K562 (cell line): ENCODE data around the gene LUC7L. TPM values are rescaled to one million over a fixed set of nuclear protein-coding genes. Genes with fewer than 3 reads are reported as not detected.

Source experiments
- ARID1B ChIP-seq: fragments of 450-650 bp; IDR thresholded peaks from 2 replicates; pipeline ENCODE4 v1.6.1; 2016; ENCODE audit warnings: antibody characterized with exemption, mild to moderate bottlenecking, inconsistent platforms
- ATF1 ChIP-seq, 2 experiments: fragments of 450-650 bp in 1 of 2; IDR thresholded peaks; 2 replicates each; pipeline ENCODE4 v1.6.1; 2016; ENCODE audit warnings: missing compliant biosample characterization in 1 of 2, missing genetic modification characterization in 1 of 2
- BRD4 ChIP-seq: fragments of 200-600 bp; sonication (generic); IDR thresholded peaks from 2 replicates; pipeline ENCODE4 v1.6.1; 2017; ENCODE audit warnings: inconsistent platforms
- CBX2 ChIP-seq: fragments of 200-600 bp; sonication (generic); IDR thresholded peaks from one replicate; pipeline ENCODE4 v1.6.1; 2012; ENCODE audit warnings: mild to moderate bottlenecking, low read length, inconsistent platforms; ENCODE audit not compliant: insufficient read depth, poor library complexity, severe bottlenecking
- FOXP4 ChIP-seq: sonication (generic); formaldehyde crosslinking; IDR thresholded peaks from 2 replicates; pipeline ENCODE4 v1.8.0; 2022; ENCODE audit warnings: mild to moderate bottlenecking, missing genetic modification reagents, borderline replicate concordance
- KLF16 ChIP-seq: IDR thresholded peaks from 2 replicates; pipeline ENCODE4 v1.6.1; 2016; ENCODE audit warnings: antibody characterized with exemption
- L3MBTL2 ChIP-seq: fragments of 450-650 bp; IDR thresholded peaks from 2 replicates; pipeline ENCODE4 v1.6.1; 2016; ENCODE audit warnings: mild to moderate bottlenecking, moderate library complexity
- MCM2 ChIP-seq: fragments of 450-650 bp; IDR thresholded peaks from 2 replicates; pipeline ENCODE4 v1.6.1; 2017; ENCODE audit warnings: low read depth, mild to moderate bottlenecking
- NELFE ChIP-seq: IDR thresholded peaks from 2 replicates; pipeline ENCODE4 v1.6.1; 2011; ENCODE audit warnings: mild to moderate bottlenecking; ENCODE audit not compliant: insufficient read depth, insufficient read length
- NFIX ChIP-seq: fragments of 250-450 bp; sonication (Bioruptor Pico); IDR thresholded peaks from 2 replicates; pipeline ENCODE4 v1.4.0; 2020; ENCODE audit warnings: low read depth, mild to moderate bottlenecking, moderate library complexity
- PHTF2 ChIP-seq: fragments of 250-450 bp; sonication (Bioruptor Pico); IDR thresholded peaks from 2 replicates; pipeline ENCODE4 v1.5.0; 2021; ENCODE audit warnings: mild to moderate bottlenecking
- POLR2A ChIP-seq: fragments of 450-650 bp; conservative IDR thresholded peaks from 2 replicates; pipeline ENCODE4 v1.6.1; 2016
- PYGO2 ChIP-seq: fragments of 450-650 bp; IDR thresholded peaks from 2 replicates; pipeline ENCODE4 v1.6.1; 2016; ENCODE audit warnings: mild to moderate bottlenecking, missing genetic modification characterization, moderate library complexity, missing compliant biosample characterization
- SMAD2 ChIP-seq: fragments of 150-350 bp; IDR thresholded peaks from 2 replicates; pipeline ENCODE4 v1.6.1; 2014; ENCODE audit warnings: low read depth, mild to moderate bottlenecking, low read length
- SMARCA4 ChIP-seq: fragments of 450-650 bp; IDR thresholded peaks from 2 replicates; pipeline ENCODE4 v1.6.1; 2016
- SNIP1 ChIP-seq: fragments of 450-650 bp; IDR thresholded peaks from 2 replicates; pipeline ENCODE4 v1.7.1; 2017; ENCODE audit warnings: low read depth, mild to moderate bottlenecking
- SOX6 ChIP-seq: fragments of 450-650 bp; IDR thresholded peaks from 2 replicates; pipeline ENCODE4 v1.6.1; 2014; ENCODE audit warnings: mild to moderate bottlenecking
- STAT5A ChIP-seq: IDR thresholded peaks from 2 replicates; pipeline ENCODE4 v1.6.1; 2012; ENCODE audit warnings: low read length, inconsistent platforms, borderline replicate concordance
- THAP12 ChIP-seq: fragments of 250-450 bp; sonication (Bioruptor Pico); IDR thresholded peaks from 2 replicates; pipeline ENCODE4 v1.9.0; 2021; ENCODE audit warnings: mild to moderate bottlenecking, inconsistent platforms
- YBX1 ChIP-seq: fragments of 450-650 bp; IDR thresholded peaks from 2 replicates; pipeline ENCODE4 v1.7.1; 2016; ENCODE audit warnings: mild to moderate bottlenecking
- ZNF174 ChIP-seq: fragments of 250-450 bp; sonication (Bioruptor Pico); IDR thresholded peaks from 2 replicates; pipeline ENCODE4 v1.4.0; 2020; ENCODE audit warnings: mild to moderate bottlenecking
- ZNF41 ChIP-seq: fragments of 250-450 bp; sonication (Bioruptor Pico); conservative IDR thresholded peaks from 2 replicates; pipeline ENCODE4 v1.4.0; 2020; ENCODE audit warnings: mild to moderate bottlenecking
- ZNF436 ChIP-seq: fragments of 250-450, 450-650 bp; sonication (Bioruptor Pico); formaldehyde crosslinking; IDR thresholded peaks from 2 replicates; pipeline ENCODE4 v1.7.0; 2020; ENCODE audit warnings: mild to moderate bottlenecking
- ZNF507 ChIP-seq: conservative IDR thresholded peaks from 2 replicates; pipeline ENCODE4 v1.6.1; 2017; ENCODE audit warnings: missing genetic modification characterization, missing compliant biosample characterization
- ZNF639 ChIP-seq, 2 experiments: fragments of 200-800 bp in 1 of 2; sonication (Bioruptor generic) in 1 of 2; sonication (generic) in 1 of 2; formaldehyde crosslinking in 1 of 2; IDR thresholded peaks in 1 of 2; conservative IDR thresholded peaks in 1 of 2; 2 replicates each; pipeline versions ENCODE4 v1.5.0 to v1.6.1; 2016 to 2020; ENCODE audit warnings: missing compliant biosample characterization in 1 of 2, missing genetic modification characterization in 1 of 2, missing genetic modification reagents in 1 of 2
- ZNF780A ChIP-seq: fragments of 250-450 bp; sonication (Bioruptor Pico); IDR thresholded peaks from 2 replicates; pipeline ENCODE4 v1.5.0; 2021; ENCODE audit warnings: mild to moderate bottlenecking
- polyA plus RNA-seq, 8 experiments: library from polyadenylated mRNA; depleted of rRNA in 4 of 8; stranded (reverse) in 5 of 8; unstranded in 3 of 8; fragments of >200 nt; fragmentation: Nextera tagmentation in 2 of 8; fragmentation: Illumina TruSeq in 1 of 8; extraction: Ambion mirVana in 2 of 8; extraction: Trizol in 1 of 8; gene quantifications; 2 replicates each; pipeline versions ENCODE4 v1.2.1 to v1.2.3, GENCODE V29; 2011 to 2014; ENCODE audit warnings: inconsistent platforms in 1 of 8, missing spikeins in 1 of 8
- total RNA-seq, 7 experiments: library from RNA; depleted of rRNA in 6 of 7; stranded (reverse); fragments of >200 nt in 6 of 7; fragmentation: Illumina TruSeq in 2 of 7; extraction: Trizol in 2 of 7; gene quantifications; 2 replicates each; pipeline versions ENCODE4 v1.2.1 to v1.2.3, GENCODE V29; 2011 to 2021; ENCODE audit warnings: low replicate concordance in 1 of 7

LUC7L gene
- total and polyA plus RNA-seq, 9 of the 15 experiments (the other 6 are each of a cell fraction or from before 2014, with no cell fraction given): 1.7 to 93.3 (median 59.5) TPM

- TF ChIP-seq ARID1B (no peak), BRD4 (no peak), ATF1 (CRISPR knock-in tag; IDR thresholded peaks at IDR 0.05) (peak; percentile 63), ATF1 (tag; IDR thresholded peaks at IDR 0.05) (peak; percentile 98), NFIX (CRISPR knock-in tag) (no peak), POLR2A (peak; percentile 98), SMARCA4 (no peak), CBX2 (no peak), MCM2 (no peak), PHTF2 (no peak), PYGO2 (tag) (no peak), YBX1 (no peak), ZNF639 (CRISPR knock-in tag; conservative IDR thresholded peaks at IDR 0.05 in 1 of 2, IDR thresholded peaks at IDR 0.05 in 1 of 2) (peak in 1 of 2 experiments; percentile 91; a peak in 2 of 4 replicates), ZNF507 (tag) (no peak), SNIP1 (no peak), THAP12 (CRISPR knock-in tag) (peak; percentile 78; the same call in 1 of the 2 replicates), ZNF436 (CRISPR knock-in tag) (no peak), SOX6 (no peak; the same call in 1 of the 2 replicates), SMAD2 (no peak), STAT5A (no peak), L3MBTL2 (peak; percentile 100), ZNF780A (CRISPR knock-in tag) (no peak), FOXP4 (CRISPR knock-in tag) (peak; percentile 86; the same call in 1 of the 2 replicates), ZNF41 (CRISPR knock-in tag) (no peak), KLF16 (no peak), NELFE (no peak), ZNF174 (CRISPR knock-in tag) (no peak)
Observed at GRCh38 chr16:228852-229730, at the start of gene LUC7L (continued).
